HEK293T (cell line): ENCODE results near the gene RAD51C.
A peak's percentile ranks its signal among the peaks of the same experiment; 100 is the strongest.
"Not testable (repeated sequence)": the region's sequence is repeated elsewhere in the genome, so short reads cannot be mapped to it uniquely, and the experiment has no call there.

Experiments
- CTCF ChIA-PET: fragments of 350-600 bp; formaldehyde crosslinking; extraction: SDS; loops from one replicate; lab custom pipeline; 2021; ENCODE audit warnings: antibody characterized with exemption, inconsistent platforms; lab: Yijun Ruan, JAX
- POLR2A ChIA-PET: fragments of 350-600 bp; formaldehyde crosslinking; extraction: SDS; loops from one replicate; lab custom pipeline; 2020; ENCODE audit warnings: antibody characterized with exemption, inconsistent platforms; lab: Yijun Ruan, JAX
- DNase-seq: peaks from one replicate; pipeline ENCODE4 v3.0.0; 2012; ENCODE audit warnings: mixed read lengths; ENCODE audit errors: extremely low spot score
- ARNT ChIP-seq: fragments of 450-650 bp; IDR thresholded peaks from 2 replicates; pipeline ENCODE4 v1.6.1; 2017; ENCODE audit warnings: mild to moderate bottlenecking
- BHLHE40 ChIP-seq: fragments of 450-650 bp; IDR thresholded peaks from 2 replicates; pipeline ENCODE4 v1.6.1; 2016; ENCODE audit warnings: mild to moderate bottlenecking, moderate library complexity, borderline replicate concordance
- CTBP1 ChIP-seq: fragments of 450-650 bp; IDR thresholded peaks from 2 replicates; pipeline ENCODE4 v1.6.1; 2016; ENCODE audit warnings: borderline replicate concordance
- ELF4 ChIP-seq: fragments of 450-650 bp; IDR thresholded peaks from 2 replicates; pipeline ENCODE4 v1.6.1; 2017; ENCODE audit warnings: antibody characterized with exemption
- FOXA1 ChIP-seq: fragments of 450-650 bp; IDR thresholded peaks from 2 replicates; pipeline ENCODE4 v1.6.1; 2016; ENCODE audit warnings: mild to moderate bottlenecking
- FOXK2 ChIP-seq: fragments of 450-650 bp; IDR thresholded peaks from 2 replicates; pipeline ENCODE4 v1.6.1; 2016; ENCODE audit warnings: mild to moderate bottlenecking
- FOXM1 ChIP-seq: fragments of 450-650 bp; IDR thresholded peaks from 2 replicates; pipeline ENCODE4 v1.6.1; 2017; ENCODE audit warnings: mild to moderate bottlenecking, borderline replicate concordance
- HDGF ChIP-seq: fragments of 450-650 bp; IDR thresholded peaks from 2 replicates; pipeline ENCODE4 v1.6.1; 2017; ENCODE audit warnings: antibody characterized with exemption, borderline replicate concordance
- L3MBTL2 ChIP-seq: fragments of 450-650 bp; conservative IDR thresholded peaks from 2 replicates; pipeline ENCODE4 v1.6.1; 2016; ENCODE audit warnings: mild to moderate bottlenecking
- LEF1 ChIP-seq: fragments of 450-650 bp; IDR thresholded peaks from 2 replicates; pipeline ENCODE4 v1.6.1; 2017; ENCODE audit warnings: mild to moderate bottlenecking, borderline replicate concordance
- NFRKB ChIP-seq: fragments of 450-650 bp; IDR thresholded peaks from 2 replicates; pipeline ENCODE4 v1.6.1; 2016; ENCODE audit warnings: mild to moderate bottlenecking, moderate library complexity
- SP1 ChIP-seq: fragments of 450-650 bp; IDR thresholded peaks from 2 replicates; pipeline ENCODE4 v1.6.1; 2017
- SUZ12 ChIP-seq: fragments of 450-650 bp; IDR thresholded peaks from 2 replicates; pipeline ENCODE4 v1.6.1; 2016; ENCODE audit warnings: mild to moderate bottlenecking
- TARDBP ChIP-seq: fragments of 450-650 bp; IDR thresholded peaks from 2 replicates; pipeline ENCODE4 v1.6.1; 2016
- ZNF384 ChIP-seq: fragments of 450-650 bp; IDR thresholded peaks from 2 replicates; pipeline ENCODE4 v1.6.1; 2016
- TF ChIP-seq, protein P1 (sequence below): fragments of 450-650 bp; IDR thresholded peaks from 2 replicates; pipeline ENCODE4 v1.6.1; 2016

The RAD51C gene

GRCh38 chr17:58757162-58757613, 64.8 kb downstream of the RAD51C start:
- CTCF ChIA-PET: interaction anchor here (0.8 kb wide), 1 partner anchor 247 kb away, joined by 3 read pairs; no protein-coding TSS in a partner anchor
- DNase-seq: no peak
- POLR2A ChIA-PET: interaction anchor here (0.8 to 2.2 kb wide), 5 partner anchors 11 to 242 kb away, joined by 3 to 9 read pairs (median 5); partner anchors contain the start of genes MTMR4 and RAD51C
- TF ChIP-seq, protein P1, sequence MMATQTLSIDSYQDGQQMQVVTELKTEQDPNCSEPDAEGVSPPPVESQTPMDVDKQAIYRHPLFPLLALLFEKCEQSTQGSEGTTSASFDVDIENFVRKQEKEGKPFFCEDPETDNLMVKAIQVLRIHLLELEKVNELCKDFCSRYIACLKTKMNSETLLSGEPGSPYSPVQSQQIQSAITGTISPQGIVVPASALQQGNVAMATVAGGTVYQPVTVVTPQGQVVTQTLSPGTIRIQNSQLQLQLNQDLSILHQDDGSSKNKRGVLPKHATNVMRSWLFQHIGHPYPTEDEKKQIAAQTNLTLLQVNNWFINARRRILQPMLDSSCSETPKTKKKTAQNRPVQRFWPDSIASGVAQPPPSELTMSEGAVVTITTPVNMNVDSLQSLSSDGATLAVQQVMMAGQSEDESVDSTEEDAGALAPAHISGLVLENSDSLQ: peak; percentile 31; the same call in 1 of the 2 replicates
- TF ChIP-seq LEF1 (no peak), SUZ12 (no peak), SP1 (no peak), FOXA1 (no peak)

DNA sequence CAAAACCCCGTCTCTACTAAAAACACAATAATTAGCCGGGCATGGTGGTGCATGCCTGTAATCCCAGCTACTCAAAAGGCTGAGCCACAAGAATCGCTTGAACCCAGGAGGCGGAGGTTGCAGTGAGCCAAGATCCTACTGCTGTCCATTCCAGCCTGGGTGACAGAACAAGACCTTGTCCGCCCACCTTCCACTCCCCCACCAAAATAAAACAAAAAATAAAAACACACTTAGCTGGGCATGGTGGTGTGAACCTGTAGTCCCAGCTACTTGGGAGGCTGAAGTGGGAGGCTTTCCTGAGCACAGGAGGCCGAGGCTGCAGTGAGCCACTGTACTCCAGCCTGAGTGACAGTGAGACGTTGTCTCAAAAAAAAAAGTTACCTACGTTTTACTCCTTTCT, 66.5 kb downstream of the RAD51C start:
- no peak for TF ChIP-seq FOXK2
- TF ChIP-seq SP1: no peak
- no peak for DNase-seq
- POLR2A ChIA-PET: no interaction called here
- CTCF ChIA-PET: no interaction called here

- TF ChIP-seq FOXK2 (no peak), FOXM1 (no peak), ARNT (no peak), HDGF (no peak), SUZ12 (no peak), BHLHE40 (no peak), L3MBTL2 (no peak), SP1 (no peak), ZNF384 (no peak), NFRKB (no peak), ELF4 (no peak)
- TF ChIP-seq, protein P1: no peak
- DNase-seq: no peak
- ChIA-PET POLR2A (no interaction called here), CTCF (no interaction called here)
Measured at GRCh38 chr17:58759522-58759921, 67.1 kb downstream of the RAD51C start.

GRCh38 chr17:58760248-58760647, 67.8 kb downstream of the RAD51C start:
- ChIA-PET CTCF (no interaction called here), POLR2A (no interaction called here)
- no peak for TF ChIP-seq FOXK2
- no peak for TF ChIP-seq FOXA1
- no peak for TF ChIP-seq L3MBTL2
- TF ChIP-seq ZNF384: no peak
- DNase-seq: no peak

GRCh38 chr17:58763263-58763662, 70.9 kb downstream of the RAD51C start:
- POLR2A ChIA-PET: interaction anchor here (1.7 kb wide), 1 partner anchor 132 kb away, joined by 5 read pairs; no protein-coding TSS in a partner anchor
- CTCF ChIA-PET: interaction anchor here (0.5 to 0.6 kb wide), 2 partner anchors 139 to 213 kb away, joined by 3 read pairs; no protein-coding TSS in a partner anchor
- no peak for DNase-seq
- TF ChIP-seq, protein P1: no peak
- TF ChIP-seq NFRKB (no peak), TARDBP (no peak), ELF4 (no peak), HDGF (no peak), FOXA1 (no peak), ZNF384 (no peak), CTBP1 (no peak), FOXK2 (no peak), LEF1 (no peak), BHLHE40 (no peak), SUZ12 (no peak)

GRCh38 chr17:58764373-58764772, 72.0 kb downstream of the RAD51C start:
- no peak for TF ChIP-seq ARNT
- TF ChIP-seq NFRKB: no peak
- no peak for TF ChIP-seq FOXM1
- TF ChIP-seq FOXA1: no peak
- TF ChIP-seq LEF1: no peak
- TF ChIP-seq, protein P1: no peak
- TF ChIP-seq HDGF: no peak
- TF ChIP-seq SP1: no peak
- no peak for DNase-seq
- ChIA-PET POLR2A (no interaction called here), CTCF (interaction anchor here (0.7 kb wide), 1 partner anchor 185 kb away, joined by 6 read pairs; no protein-coding TSS in a partner anchor)

- POLR2A ChIA-PET, CTCF ChIA-PET, DNase-seq: not testable (repeated sequence)
Measured at GRCh38 chr17:58778482-58778881, 86.1 kb downstream of the RAD51C start.
